ENCODE data around the gene RANBP3L. TPM values are rescaled to one million over a fixed set of nuclear protein-coding genes. Genes with fewer than 3 reads are reported as not detected.
A peak's percentile ranks its signal among the peaks of the same experiment; 100 is the strongest.
"Not testable (repeated sequence)": the region's sequence is repeated elsewhere in the genome, so short reads cannot be mapped to it uniquely, and the experiment has no call there.

Gene RANBP3L
- total RNA-seq, result 100 to 1,000 TPM in 1 of 2 donors, 10 to 100 TPM in 1; 45.7 to 213 TPM
- polyA plus RNA-seq (ENCODE audit: insufficient read length in 2 of 2), result 10 to 100 TPM; 10.9 to 12.2 TPM
- long read RNA-seq, donor 1, partial matches to known transcripts, result 0 of 4 reads
- long read RNA-seq, donor 1, other reads (novel, unspliced or antisense), result 0 of 4 reads
- long read RNA-seq, donor 2, result 0 reads
- long read RNA-seq, donor 3, result 0 reads
- long read RNA-seq, donor 4, result 0 reads

GRCh38 chr5:36301858-36302603, at the start of gene RANBP3L:
Gene RANBP3L (minus strand): TSS chr5:36301902. CDS start chr5:36301416, 486 bp downstream.
- peak within 1 kb of the TSS; percentile 86 for H3K27ac ChIP-seq (ENCODE audit: low read depth, low read length)
- DNase-seq (ENCODE audit: low read depth in 4 of 6, low spot score in 6 of 6), result peak in 5 of 6 donors; percentile 31 to 76 (median 56)
- H3K4me1 ChIP-seq (ENCODE audit: control insufficient read depth, insufficient read depth, low read length), result no peaks in the 10 kb centered on the region
- no peaks in the 10 kb centered on the region for H3K36me3 ChIP-seq (ENCODE audit: control insufficient read depth, insufficient read depth, low read length)
- H3K27me3 ChIP-seq (ENCODE audit: control insufficient read depth, insufficient read depth, low read length), result no peaks in the 10 kb centered on the region
- WGBS (ENCODE audit: insufficient coverage), result 0% methylated on average over 1 of the region's 5 CpGs
- H3K4me3 ChIP-seq (ENCODE audit: low read depth, low read length), result peak within 1 kb of the TSS; percentile 21
- no peaks in the 10 kb centered on the region for H3K9me3 ChIP-seq (ENCODE audit: control insufficient read depth, insufficient read depth, low read length)

GRCh38 chr5:36346896-36347690, 45.4 kb upstream of the RANBP3L start:
- no CpG with 5 or more reads among the region's 5 CpGs for WGBS (ENCODE audit: insufficient coverage)
- Histone ChIP-seq H3K4me1 (ENCODE audit: control insufficient read depth, insufficient read depth, low read length) (no peaks in the 10 kb centered on the region), H3K36me3 (ENCODE audit: control insufficient read depth, insufficient read depth, low read length) (no peaks in the 10 kb centered on the region), H3K4me3 (ENCODE audit: low read depth, low read length) (no peak overlapping the region), H3K27ac (ENCODE audit: low read depth, low read length) (no peak overlapping the region), H3K27me3 (ENCODE audit: control insufficient read depth, insufficient read depth, low read length) (no peaks in the 10 kb centered on the region), H3K9me3 (ENCODE audit: control insufficient read depth, insufficient read depth, low read length) (no peaks in the 10 kb centered on the region)
- DNase-seq (ENCODE audit: low read depth in 4 of 6, low spot score in 6 of 6), result peak in 1 of 6 donors; percentile 36

- H3K27ac ChIP-seq (ENCODE audit: low read depth, low read length), result no peak overlapping the region
- no peak overlapping the region for H3K4me3 ChIP-seq (ENCODE audit: low read depth, low read length)
- WGBS (ENCODE audit: insufficient coverage), result no CpG with 5 or more reads among the region's 2 CpGs
- no peaks in the 10 kb centered on the region for H3K36me3 ChIP-seq (ENCODE audit: control insufficient read depth, insufficient read depth, low read length)
- H3K27me3 ChIP-seq (ENCODE audit: control insufficient read depth, insufficient read depth, low read length), result no peaks in the 10 kb centered on the region
- no peaks in the 10 kb centered on the region for H3K4me1 ChIP-seq (ENCODE audit: control insufficient read depth, insufficient read depth, low read length)
- no peaks in the 10 kb centered on the region for H3K9me3 ChIP-seq (ENCODE audit: control insufficient read depth, insufficient read depth, low read length)
- no peak for DNase-seq (ENCODE audit: low read depth in 4 of 6, low spot score in 6 of 6)
Observed at GRCh38 chr5:36344899-36345298, 43.2 kb upstream of the RANBP3L start.

GRCh38 chr5:36341720-36342119, 40.0 kb upstream of the RANBP3L start:
- H3K27ac ChIP-seq (ENCODE audit: low read depth, low read length); H3K27me3 ChIP-seq (ENCODE audit: control insufficient read depth, insufficient read depth, low read length); H3K4me3 ChIP-seq (ENCODE audit: low read depth, low read length); H3K4me1 ChIP-seq (ENCODE audit: control insufficient read depth, insufficient read depth, low read length); DNase-seq (ENCODE audit: low read depth in 4 of 6, low spot score in 6 of 6); H3K9me3 ChIP-seq (ENCODE audit: control insufficient read depth, insufficient read depth, low read length); H3K36me3 ChIP-seq (ENCODE audit: control insufficient read depth, insufficient read depth, low read length): not testable (repeated sequence)
- no CpG with 5 or more reads among the region's 4 CpGs for WGBS (ENCODE audit: insufficient coverage)

- H3K27me3 ChIP-seq (ENCODE audit: control insufficient read depth, insufficient read depth, low read length), result no peaks in the 10 kb centered on the region
- DNase-seq (ENCODE audit: low read depth in 4 of 6, low spot score in 6 of 6), result peak in 1 of 6 donors; percentile 12
- WGBS (ENCODE audit: insufficient coverage), result 100% methylated on average over 1 of the region's 1 CpG
Observed at GRCh38 chr5:36337597-36337996, 35.9 kb upstream of the RANBP3L start.

GRCh38 chr5:36334315-36334714, 32.6 kb upstream of the RANBP3L start:
- no peaks in the 10 kb centered on the region for H3K4me1 ChIP-seq (ENCODE audit: control insufficient read depth, insufficient read depth, low read length)
- DNase-seq (ENCODE audit: low read depth in 4 of 6, low spot score in 6 of 6), result no peak
- WGBS (ENCODE audit: insufficient coverage), result 95% methylated on average over 4 of the region's 5 CpGs

More at GRCh38 chr5:36337597-36337996, 35.9 kb upstream of the RANBP3L start:
- H3K27ac ChIP-seq (ENCODE audit: low read depth, low read length), result no peak overlapping the region
- H3K9me3 ChIP-seq (ENCODE audit: control insufficient read depth, insufficient read depth, low read length), result peaks cover 2% of the 10 kb centered on the region
- H3K4me1 ChIP-seq (ENCODE audit: control insufficient read depth, insufficient read depth, low read length), result no peaks in the 10 kb centered on the region
- no peak overlapping the region for H3K4me3 ChIP-seq (ENCODE audit: low read depth, low read length)
- H3K36me3 ChIP-seq (ENCODE audit: control insufficient read depth, insufficient read depth, low read length), result no peaks in the 10 kb centered on the region

GRCh38 chr5:36332720-36333119, 31.0 kb upstream of the RANBP3L start:
- H3K36me3 ChIP-seq (ENCODE audit: control insufficient read depth, insufficient read depth, low read length); H3K9me3 ChIP-seq (ENCODE audit: control insufficient read depth, insufficient read depth, low read length); H3K27me3 ChIP-seq (ENCODE audit: control insufficient read depth, insufficient read depth, low read length); H3K4me1 ChIP-seq (ENCODE audit: control insufficient read depth, insufficient read depth, low read length); DNase-seq (ENCODE audit: low read depth in 4 of 6, low spot score in 6 of 6); H3K27ac ChIP-seq (ENCODE audit: low read depth, low read length); H3K4me3 ChIP-seq (ENCODE audit: low read depth, low read length): not testable (repeated sequence)
- WGBS (ENCODE audit: insufficient coverage), result 95% methylated on average over 8 of the region's 13 CpGs

More at GRCh38 chr5:36334315-36334714, 32.6 kb upstream of the RANBP3L start:
- no peak overlapping the region for H3K27ac ChIP-seq (ENCODE audit: low read depth, low read length)
- H3K27me3 ChIP-seq (ENCODE audit: control insufficient read depth, insufficient read depth, low read length), result no peaks in the 10 kb centered on the region
- H3K4me3 ChIP-seq (ENCODE audit: low read depth, low read length), result no peak overlapping the region
- H3K9me3 ChIP-seq (ENCODE audit: control insufficient read depth, insufficient read depth, low read length), result peaks cover 3% of the 10 kb centered on the region
- H3K36me3 ChIP-seq (ENCODE audit: control insufficient read depth, insufficient read depth, low read length), result no peaks in the 10 kb centered on the region

GRCh38 chr5:36325196-36325595, 23.5 kb upstream of the RANBP3L start:
- H3K4me3 ChIP-seq (ENCODE audit: low read depth, low read length), result no peak overlapping the region
- H3K27me3 ChIP-seq (ENCODE audit: control insufficient read depth, insufficient read depth, low read length), result no peaks in the 10 kb centered on the region
- H3K36me3 ChIP-seq (ENCODE audit: control insufficient read depth, insufficient read depth, low read length), result no peaks in the 10 kb centered on the region
- H3K9me3 ChIP-seq (ENCODE audit: control insufficient read depth, insufficient read depth, low read length), result no peaks in the 10 kb centered on the region
- H3K4me1 ChIP-seq (ENCODE audit: control insufficient read depth, insufficient read depth, low read length), result no peaks in the 10 kb centered on the region
- H3K27ac ChIP-seq (ENCODE audit: low read depth, low read length), result no peak overlapping the region
- no peak for DNase-seq (ENCODE audit: low read depth in 4 of 6, low spot score in 6 of 6)

GRCh38 chr5:36323926-36324781, 22.5 kb upstream of the RANBP3L start:
- H3K27ac ChIP-seq (ENCODE audit: low read depth, low read length), result no peak overlapping the region
- no peaks in the 10 kb centered on the region for H3K27me3 ChIP-seq (ENCODE audit: control insufficient read depth, insufficient read depth, low read length)
- DNase-seq (ENCODE audit: low read depth in 4 of 6, low spot score in 6 of 6), result no peak
- H3K4me3 ChIP-seq (ENCODE audit: low read depth, low read length), result no peak overlapping the region
- H3K9me3 ChIP-seq (ENCODE audit: control insufficient read depth, insufficient read depth, low read length), result no peaks in the 10 kb centered on the region
- no peaks in the 10 kb centered on the region for H3K4me1 ChIP-seq (ENCODE audit: control insufficient read depth, insufficient read depth, low read length)
- no peaks in the 10 kb centered on the region for H3K36me3 ChIP-seq (ENCODE audit: control insufficient read depth, insufficient read depth, low read length)
- WGBS (ENCODE audit: insufficient coverage), result 90% methylated on average over 4 of the region's 6 CpGs
